Measurements from ENCODE around the gene WDR38. TPM values are rescaled to one million over a fixed set of nuclear protein-coding genes. Genes with fewer than 3 reads are reported as not detected.

The WDR38 gene, protein sequence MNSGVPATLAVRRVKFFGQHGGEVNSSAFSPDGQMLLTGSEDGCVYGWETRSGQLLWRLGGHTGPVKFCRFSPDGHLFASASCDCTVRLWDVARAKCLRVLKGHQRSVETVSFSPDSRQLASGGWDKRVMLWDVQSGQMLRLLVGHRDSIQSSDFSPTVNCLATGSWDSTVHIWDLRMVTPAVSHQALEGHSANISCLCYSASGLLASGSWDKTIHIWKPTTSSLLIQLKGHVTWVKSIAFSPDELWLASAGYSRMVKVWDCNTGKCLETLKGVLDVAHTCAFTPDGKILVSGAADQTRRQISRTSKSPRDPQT
- not detected for polyA plus RNA-seq

DNA sequence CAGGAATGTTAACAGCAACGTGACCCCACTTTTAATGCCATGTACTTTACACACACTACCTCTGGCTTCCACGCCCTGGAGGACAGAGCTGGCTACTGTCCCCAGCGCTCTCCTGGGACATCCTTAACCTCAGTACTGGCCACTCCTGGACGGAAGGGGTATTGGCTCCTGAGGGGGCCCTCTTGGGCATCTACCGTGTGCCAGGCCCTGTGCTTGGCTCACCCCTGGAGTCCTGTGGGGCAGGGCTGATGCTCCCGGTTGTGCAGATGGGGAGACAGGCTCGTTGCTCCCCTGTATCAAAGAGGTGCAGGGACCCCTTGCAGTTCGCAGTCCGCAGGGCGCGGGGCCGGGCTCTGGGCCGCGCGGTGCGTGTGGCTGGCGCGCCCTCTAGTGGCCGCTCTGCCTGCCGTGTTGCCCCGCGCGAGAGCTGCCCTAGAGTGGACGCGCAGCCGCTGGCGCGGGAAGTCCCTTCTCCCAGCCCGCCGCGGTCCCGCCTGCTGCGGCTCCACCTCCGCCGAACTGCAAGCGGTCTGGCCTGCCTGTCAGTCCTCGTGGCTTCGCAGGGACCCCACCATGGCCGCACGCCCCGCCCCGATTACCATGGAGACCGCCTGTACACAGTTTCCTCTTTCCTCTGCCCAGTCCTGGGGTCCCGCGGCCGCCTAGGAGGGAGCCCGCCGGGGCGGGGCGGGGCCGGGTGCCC is at the start of gene WDR38:
TSS of gene WDR38 (plus strand) at position 632 of the 703 bp plus-strand sequence. CDS start 72 bp downstream, outside the sequence.
- H3K27ac ChIP-seq (ENCODE audit: low read depth, low read length), result no peak within 1 kb of the TSS
- WGBS, 3 donors, result 1 to 2% (median 1%) methylated on average over 46 to 51 of the region's 51 CpGs

DNA sequence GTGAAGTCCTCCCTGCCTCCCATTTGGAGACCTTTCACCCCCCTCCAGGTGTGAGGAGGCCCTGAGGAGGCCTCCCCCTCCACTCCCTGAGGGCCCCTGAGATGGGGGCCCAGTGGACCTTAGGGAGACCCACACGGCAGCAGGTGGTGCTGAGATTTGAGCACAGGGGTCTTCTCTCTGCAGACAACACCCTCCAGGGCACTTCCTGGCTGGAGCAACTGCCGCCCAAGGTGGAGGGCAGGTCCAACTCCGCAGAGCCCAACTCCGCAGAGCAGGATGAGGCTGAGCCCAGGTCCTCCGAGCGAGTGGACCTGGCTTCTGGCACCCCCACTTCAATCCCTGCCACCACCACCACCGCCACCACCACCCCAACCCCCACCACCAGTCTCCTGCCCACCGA is 49.3 kb upstream of the WDR38 start:
- 96 to 97% (median 97%) methylated on average over 8 of the region's 8 CpGs for WGBS, 3 donors
- H3K27ac ChIP-seq (ENCODE audit: low read depth, low read length), result no peak overlapping the region

DNA sequence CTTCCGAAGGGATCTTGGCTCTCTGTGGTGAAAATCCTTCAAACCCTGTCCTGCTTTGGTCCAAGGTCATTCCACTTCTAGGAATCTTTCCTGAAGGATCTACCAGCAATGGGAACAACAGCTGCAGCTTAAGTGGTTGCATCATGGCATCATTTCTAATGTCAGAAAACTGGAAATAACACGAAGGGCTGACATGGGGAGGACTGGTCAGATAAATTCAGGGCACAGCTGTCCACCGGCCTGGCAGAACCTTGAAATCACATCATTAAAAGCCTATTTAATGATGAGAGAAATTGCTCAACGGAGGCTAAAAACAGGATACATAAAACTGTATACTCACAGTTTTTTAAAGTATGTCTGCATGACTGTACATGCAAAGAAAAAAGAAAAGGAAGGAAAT is 48.1 kb upstream of the WDR38 start:
- 57 to 64% (median 58%) methylated on average over 4 of the region's 4 CpGs for WGBS, 3 donors
- H3K27ac ChIP-seq (ENCODE audit: low read depth, low read length), result no peak overlapping the region

DNA sequence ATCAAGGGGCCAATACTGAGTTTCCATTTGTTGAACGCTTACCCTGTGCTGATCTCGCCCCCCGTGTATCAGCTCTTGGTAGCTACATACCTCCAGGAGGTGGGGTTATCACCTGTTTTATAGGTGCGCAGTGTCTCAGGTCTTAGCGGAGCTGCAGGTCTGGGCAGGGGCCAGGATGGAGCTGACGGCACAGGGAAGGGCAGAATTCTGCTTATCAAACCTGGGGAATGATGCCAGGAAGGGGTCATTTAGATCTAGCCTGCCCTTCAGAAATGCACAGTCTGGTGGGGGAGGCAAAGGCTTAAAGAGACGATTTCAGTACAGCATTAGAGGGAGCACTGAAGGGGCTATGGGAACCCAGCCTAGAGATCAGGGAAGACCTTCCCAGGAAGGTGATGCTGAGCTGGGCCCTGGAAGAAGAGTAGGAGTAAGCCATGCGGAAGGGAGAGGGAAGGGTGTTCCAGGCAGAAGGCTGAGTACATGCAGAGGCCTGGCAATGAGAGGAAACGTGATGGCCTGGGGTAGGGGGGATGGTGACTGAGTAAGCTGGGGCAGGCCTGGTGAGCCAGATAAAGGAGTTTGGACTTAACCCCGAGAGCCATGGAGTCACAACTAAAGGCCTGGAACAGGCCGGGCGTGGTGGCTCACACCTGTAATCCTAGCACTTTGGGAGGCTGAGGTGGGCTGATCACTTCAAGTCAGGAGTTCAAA is 44.9 kb upstream of the WDR38 start:
- no peak overlapping the region for H3K27ac ChIP-seq (ENCODE audit: low read depth, low read length)
- 88 to 91% (median 89%) methylated on average over 12 of the region's 12 CpGs for WGBS, 3 donors

DNA sequence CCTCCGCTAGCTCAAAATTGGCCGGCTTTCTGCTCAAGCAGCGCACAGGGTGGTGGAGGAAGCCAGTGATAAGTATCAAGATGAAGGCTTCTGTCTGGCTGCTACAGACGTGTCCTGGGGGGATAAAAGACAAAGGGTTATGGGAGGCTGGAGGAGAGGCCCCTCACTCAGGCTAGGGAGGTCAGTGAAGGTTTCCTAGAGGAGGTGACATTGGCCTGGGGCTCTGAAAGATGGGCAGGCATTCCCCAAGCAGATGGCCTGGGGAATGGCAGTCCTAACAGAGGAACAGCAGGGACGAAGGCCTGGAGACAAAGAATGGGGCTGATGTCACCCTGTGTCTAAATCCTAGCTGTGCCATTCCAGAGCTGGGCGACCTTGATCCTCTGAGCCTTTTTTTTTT is 44.0 kb upstream of the WDR38 start:
- 93% methylated on average over 6 of the region's 6 CpGs for WGBS, 3 donors
- H3K27ac ChIP-seq (ENCODE audit: low read depth, low read length), result no peak overlapping the region

DNA sequence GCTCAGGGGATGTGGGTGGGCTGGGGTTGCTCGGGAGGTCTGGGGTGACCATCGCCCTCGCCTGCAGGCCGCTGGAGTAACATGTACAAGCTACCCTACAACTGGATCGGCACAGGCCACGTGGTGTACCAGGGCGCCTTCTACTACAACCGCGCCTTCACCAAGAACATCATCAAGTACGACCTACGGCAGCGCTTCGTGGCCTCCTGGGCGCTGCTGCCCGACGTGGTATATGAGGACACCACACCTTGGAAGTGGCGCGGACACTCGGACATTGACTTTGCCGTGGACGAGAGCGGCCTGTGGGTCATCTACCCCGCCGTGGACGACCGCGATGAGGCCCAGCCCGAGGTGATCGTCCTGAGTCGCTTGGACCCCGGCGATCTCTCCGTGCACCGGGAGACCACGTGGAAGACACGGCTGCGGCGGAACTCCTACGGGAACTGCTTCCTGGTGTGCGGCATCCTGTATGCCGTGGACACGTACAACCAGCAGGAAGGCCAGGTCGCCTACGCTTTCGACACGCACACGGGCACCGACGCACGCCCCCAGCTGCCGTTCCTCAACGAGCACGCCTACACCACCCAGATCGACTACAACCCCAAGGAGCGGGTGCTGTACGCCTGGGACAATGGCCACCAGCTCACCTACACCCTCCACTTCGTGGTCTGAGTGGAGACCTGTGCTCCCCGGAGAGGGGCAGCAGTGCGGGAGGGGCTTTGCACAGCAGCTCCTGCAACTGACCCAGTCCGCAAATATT is 43.3 kb upstream of the WDR38 start:
- H3K27ac ChIP-seq (ENCODE audit: low read depth, low read length), result no peak overlapping the region
- 94 to 96% (median 94%) methylated on average over 60 of the region's 60 CpGs for WGBS, 3 donors

DNA sequence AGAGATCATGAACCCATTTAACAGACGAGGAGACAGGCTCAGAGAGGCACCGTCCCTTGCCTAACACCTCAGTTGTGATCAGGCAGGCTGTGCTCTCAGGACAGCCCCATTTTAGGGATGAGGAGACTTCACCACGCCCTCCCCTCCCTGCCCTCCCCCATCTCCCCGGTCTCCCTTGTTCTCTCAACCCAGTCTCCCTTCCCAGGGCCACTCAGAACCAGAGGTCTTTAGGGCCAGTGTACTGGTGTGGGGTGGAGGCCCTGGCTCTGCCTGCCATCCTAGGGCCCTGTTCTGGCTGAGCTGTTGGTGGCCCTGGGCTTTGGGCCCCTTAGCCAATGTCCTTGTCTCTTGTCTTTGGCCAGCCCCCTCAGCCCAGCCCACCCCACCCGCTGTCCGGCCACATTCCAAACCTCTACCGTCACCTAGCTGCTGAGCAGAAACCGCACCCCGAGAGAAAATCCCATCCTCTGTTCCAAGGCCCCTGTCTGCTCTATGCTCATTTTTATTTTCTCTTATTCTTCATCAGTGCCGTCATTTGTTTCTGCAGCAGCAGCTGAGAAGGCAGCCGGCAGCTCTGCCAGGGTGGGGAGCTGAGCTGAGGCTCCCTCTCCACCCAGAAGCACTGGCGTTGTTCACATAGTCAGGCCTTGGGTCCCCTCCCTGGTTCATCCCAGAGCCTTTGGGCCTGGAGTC is 42.5 kb upstream of the WDR38 start:
- WGBS, 3 donors, result 61 to 72% (median 69%) methylated on average over 12 of the region's 12 CpGs
- H3K27ac ChIP-seq (ENCODE audit: low read depth, low read length), result no peak overlapping the region

DNA sequence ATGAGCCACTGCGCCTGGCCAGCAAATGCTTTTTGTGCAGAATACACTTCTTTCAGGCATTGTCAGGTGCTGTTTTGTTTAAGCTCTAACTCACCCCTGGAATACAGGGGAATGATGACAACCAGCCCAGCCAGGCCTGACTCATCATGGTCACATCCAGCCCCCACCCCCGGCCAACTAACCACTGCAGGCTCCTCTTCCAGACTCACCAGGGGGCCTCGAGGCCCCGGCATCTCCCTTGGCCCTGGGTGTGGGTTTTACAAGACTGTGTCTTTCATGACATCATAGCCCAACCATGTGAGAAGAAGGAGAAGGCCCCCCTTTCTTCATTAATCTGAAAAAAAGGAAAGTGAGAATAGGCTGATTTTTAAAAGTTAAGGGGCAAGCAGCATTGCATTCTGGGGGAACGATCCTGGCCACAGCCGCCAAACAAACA is 40.8 kb upstream of the WDR38 start:
- no peak overlapping the region for H3K27ac ChIP-seq (ENCODE audit: low read depth, low read length)
- WGBS, 3 donors, result 59 to 82% (median 66%) methylated on average over 6 of the region's 6 CpGs

DNA sequence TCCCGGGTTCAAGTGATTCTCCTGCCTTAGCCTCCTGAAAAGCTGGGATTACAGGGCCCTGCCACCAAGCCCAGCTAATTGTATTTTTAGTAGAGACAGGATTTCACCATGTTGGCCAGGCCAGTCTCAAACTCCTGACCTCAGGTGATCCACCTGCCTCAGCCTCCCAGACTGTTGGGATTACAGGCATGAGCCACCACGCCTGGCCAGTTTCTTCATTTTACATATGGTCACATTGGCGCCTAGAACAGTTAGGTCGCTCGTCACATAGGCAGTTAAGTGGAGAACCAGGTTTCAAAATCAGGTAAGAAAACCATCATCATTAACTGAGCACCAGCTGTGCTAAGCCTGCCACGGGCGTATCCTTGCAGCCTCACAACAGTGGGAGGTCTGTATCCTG is 40.2 kb upstream of the WDR38 start:
- no peak overlapping the region for H3K27ac ChIP-seq (ENCODE audit: low read depth, low read length)

DNA sequence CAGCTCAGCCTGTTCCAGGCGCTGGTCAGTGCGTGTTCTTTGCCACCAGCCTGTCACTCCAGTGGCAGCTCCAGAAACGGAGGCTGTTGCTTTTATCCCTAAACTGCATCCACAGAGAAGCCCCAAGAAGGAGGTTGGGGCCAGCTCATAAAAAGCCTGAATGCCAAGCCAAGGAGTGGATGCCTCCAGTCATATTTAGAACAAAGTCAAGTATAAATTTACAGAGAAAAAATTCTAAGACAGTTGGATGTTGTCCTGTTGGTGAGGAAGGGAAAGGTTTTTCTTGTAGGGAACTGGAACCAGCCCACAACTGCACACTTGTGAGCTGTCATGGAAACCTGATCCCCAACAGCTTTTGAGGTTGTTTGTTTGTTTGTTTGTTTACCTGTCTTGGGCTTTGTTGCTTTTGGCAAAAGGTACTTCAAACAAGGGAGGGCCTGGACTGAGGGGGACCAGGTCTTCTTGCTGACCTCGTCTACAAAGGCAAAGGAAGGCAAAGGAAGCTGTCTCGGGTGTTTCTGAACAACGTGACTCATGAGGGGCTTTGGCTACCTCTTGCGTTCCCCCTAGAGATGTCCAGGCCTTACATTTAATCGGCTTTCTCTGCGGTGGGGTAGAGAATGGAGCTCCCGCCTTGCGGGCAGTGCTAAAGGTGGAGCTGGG is 39.6 kb upstream of the WDR38 start:
- H3K27ac ChIP-seq (ENCODE audit: low read depth, low read length), result no peak overlapping the region

More for the DNA sequence above, 40.2 kb upstream of the WDR38 start:
- WGBS, 3 donors, result 88 to 91% (median 90%) methylated on average over 7 of the region's 7 CpGs

DNA sequence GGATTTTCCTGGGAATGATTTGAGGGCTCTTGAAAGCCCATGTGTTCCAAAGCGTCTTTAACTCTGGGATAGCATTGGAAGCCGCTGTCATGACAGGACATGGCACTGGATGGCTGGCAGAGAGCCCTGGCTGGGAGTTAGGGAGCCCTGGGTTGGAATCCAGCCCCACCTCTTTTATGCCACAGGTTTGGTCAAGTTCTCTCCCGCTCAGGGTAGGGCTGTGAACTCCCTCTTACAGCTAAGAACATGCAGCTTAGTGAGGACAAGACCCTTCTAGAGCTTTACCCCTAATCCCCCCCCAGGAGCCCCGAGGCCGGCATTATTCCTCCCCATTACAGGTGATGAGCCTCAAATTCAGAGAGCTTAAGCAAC is 39.1 kb upstream of the WDR38 start:
- 88 to 94% (median 90%) methylated on average over 5 of the region's 5 CpGs for WGBS, 3 donors
- H3K27ac ChIP-seq (ENCODE audit: low read depth, low read length), result no peak overlapping the region

More for the DNA sequence above, 39.6 kb upstream of the WDR38 start:
- WGBS, 3 donors, result 83 to 91% (median 85%) methylated on average over 11 of the region's 11 CpGs

DNA sequence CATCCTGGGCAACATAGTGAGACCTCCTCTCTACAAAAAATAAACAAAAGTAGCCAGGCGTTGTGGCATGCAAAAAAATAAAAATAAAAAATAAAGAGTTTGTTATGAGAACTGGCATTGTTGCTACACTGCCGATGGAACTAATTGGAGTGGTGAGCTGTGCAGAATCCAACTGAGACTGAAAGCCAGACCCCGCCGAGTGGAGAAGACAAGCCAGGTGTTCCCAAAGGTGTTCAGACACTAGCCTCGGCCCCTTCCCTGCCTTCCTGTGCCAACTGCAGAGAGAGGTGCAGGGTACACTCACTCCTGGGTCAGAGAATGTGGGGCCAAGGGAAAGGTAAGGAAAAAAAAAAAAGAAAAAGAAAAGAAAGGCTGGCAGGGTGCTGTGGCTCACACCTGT is 37.7 kb upstream of the WDR38 start:
- 92 to 96% (median 94%) methylated on average over 5 of the region's 5 CpGs for WGBS, 3 donors
- no peak overlapping the region for H3K27ac ChIP-seq (ENCODE audit: low read depth, low read length)

DNA sequence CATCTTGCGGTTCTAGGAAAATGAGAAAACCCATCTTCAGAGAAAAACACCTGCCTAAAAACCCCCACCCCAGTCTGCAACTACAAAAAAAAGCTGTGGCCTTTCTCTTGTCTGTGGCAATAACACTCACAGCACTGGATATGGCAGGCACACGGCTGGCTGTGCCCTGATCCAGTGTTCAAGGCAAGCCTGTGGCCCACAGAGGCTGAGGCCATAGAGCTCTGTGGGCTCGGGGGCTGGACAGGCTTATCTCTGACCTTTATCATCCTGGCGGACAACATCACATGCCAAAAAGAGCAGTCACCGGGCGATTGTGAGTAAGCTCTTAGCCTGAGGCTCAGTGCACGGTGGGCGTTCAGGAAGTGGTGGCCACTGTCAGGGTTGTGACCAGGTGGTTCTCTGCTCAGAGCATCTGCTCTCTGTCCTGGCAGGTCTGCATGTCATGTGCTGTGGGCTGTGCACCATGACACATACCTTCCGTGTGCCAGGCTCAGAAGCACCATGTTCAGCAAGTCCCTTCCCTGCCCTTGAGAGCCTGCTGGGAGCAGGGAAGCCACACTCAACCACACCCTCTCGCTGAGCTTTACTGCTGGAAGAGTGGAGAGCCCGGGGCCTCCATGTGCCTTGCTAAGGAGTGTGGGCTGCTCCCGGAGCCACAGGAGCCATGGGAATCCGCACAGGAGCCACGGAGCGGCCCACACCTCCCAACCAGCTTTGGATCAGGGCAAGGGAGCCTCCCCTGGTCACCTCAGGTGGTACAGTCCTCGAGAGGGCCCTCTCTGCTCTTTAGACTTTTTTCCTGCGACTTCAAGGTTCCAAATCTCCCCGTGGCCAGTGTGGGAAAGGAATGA is 34.6 kb upstream of the WDR38 start:
- H3K27ac ChIP-seq (ENCODE audit: low read depth, low read length), result no peak overlapping the region
- 31 to 67% (median 61%) methylated on average over 18 of the region's 18 CpGs for WGBS, 3 donors

DNA sequence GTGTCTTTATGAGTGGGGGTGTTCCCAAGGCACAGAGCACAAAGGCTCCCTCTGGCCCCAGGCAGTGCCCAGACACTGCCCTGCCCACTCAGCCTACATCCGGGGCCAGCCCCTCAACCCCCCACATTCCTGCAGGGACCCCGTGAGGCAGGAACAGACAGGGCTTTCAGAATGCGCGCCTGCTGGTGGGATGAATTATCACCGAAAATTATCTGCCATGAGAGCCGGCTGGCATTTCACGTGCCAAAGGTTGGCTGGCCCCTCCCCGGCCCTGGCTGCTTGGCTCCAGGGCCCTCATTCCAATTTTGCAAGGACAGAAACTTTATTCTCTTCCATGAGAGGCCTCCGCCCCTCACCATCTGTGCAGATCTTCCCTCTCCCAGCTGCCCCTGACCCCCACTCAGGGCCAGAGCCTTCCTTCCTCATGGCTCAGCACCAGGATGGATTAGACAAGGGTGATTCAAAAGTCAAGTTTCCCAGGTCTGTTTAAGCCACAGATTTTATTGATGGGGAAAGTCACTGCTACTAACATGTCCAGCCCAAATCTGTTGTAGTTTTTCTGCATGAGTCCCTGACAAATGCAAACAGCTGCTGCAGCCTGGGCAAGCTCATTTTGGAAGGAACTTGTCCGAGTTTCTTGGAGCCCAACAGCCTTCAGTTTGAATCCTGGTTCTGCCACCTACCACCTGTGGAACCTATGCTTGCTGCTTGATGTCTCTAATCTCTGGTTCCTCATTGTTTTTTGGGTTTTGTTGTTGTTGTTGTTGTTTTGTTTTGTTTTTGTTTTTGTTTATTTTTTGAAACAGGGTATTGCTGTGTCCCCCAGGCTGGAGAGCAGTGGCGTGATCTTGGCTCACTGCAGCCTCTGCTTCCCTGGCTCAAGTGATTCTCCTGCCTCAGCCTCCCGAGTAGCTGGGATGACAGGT is 32.3 kb upstream of the WDR38 start:
- H3K27ac ChIP-seq (ENCODE audit: low read depth, low read length), result no peak overlapping the region
- 34 to 84% (median 84%) methylated on average over 12 of the region's 12 CpGs for WGBS, 3 donors

DNA sequence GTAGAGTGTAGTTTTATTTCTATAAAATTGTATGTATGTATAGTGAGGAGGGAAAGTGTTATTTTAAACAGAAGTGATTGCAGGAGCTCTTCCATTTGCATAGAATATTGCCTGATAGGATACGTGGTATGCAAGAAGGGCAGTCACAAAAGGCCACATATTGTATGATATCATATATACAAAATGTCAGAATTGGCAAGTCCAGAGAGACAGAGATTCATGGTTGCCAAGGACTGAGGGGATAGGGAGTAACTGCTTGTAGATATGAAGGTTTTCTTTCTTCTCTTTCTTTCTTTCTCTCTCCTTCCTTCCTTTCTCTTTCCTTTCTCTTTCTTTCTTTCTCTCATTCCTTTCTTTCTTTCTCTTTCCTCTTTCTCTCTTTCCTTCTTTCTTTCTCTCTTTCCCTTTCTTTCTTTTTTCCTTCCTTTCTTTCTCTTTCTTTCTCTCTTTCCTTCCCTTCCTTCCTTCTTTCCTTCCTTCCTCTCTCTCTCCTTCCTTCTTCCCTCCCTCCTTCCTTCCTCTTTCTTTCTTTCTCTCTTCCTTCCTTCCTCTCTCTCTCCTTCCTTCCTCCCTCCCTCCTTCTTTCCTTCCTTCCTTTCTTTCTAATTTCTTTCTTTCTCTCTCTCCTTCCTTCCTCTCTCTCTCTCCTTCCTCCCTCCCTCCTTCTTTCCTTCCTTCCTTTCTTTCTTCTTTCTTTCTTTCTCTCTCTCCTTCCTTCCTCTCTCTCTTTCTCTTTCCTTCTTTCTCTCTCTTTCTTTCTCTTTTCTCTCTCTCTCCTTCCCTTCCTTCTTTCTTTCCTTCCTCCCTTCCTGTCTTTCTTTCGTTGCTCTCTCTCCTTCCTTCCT is 24.5 kb upstream of the WDR38 start:
- WGBS, 3 donors, result 33 to 67% (median 42%) methylated on average over 2 of the region's 2 CpGs
- H3K27ac ChIP-seq (ENCODE audit: low read depth, low read length), result no peak overlapping the region
